ENCODE measurements around the gene PNPLA7. TPM values are rescaled to one million over a fixed set of nuclear protein-coding genes. Genes with fewer than 3 reads are reported as not detected.
A peak's percentile ranks its signal among the peaks of the same experiment; 100 is the strongest.
"Not testable (repeated sequence)": the region's sequence is repeated elsewhere in the genome, so short reads cannot be mapped to it uniquely, and the experiment has no call there.

The PNPLA7 gene
- total RNA-seq, 1 experiment from 2014 or later = 0.77 TPM

DNA sequence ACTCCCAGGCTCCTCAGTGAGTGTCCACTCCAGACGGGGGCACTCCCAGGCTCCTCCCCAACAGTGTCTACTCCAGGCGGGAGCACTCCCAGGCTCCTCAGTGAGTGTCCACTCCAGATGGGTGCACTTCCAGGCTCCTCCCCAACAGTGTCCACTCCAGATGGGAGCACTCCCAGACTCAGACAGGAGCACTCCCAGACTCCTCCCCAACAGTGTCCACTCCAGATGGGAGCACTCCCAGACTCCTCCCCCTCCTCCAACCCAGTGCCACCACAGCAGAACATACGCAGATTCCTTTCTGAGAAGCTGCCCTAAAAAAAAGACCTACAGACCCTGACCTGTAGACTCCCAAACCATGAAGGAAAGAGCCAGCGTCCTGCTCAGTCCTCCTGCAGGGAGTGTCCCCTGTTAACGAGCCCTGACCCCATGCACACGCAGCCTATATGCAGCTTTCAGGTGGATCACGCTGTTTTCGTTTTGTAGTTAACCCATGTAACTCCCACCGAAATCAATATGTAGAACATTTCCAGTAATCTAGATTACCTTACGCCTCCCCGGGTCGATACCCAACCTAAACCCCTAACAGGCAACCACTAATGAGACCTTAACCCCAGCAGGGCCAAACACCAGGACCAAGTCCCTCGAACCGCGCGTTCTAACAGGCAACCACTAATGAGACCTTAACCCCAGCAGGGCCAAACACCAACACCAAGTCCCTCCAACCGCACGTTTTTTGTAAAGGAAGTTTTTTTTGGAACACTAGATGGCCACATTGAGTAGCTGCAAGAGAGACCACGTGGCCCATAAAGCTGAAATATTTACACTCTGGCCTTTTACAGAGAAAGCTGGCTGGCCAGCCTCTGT lies 15.7 kb downstream of the PNPLA7 start:
- DNase-seq (peak; percentile 79), ATAC-seq (peak; percentile 95)
- Histone ChIP-seq H3K79me2 (ENCODE audit: low read length) (no peaks in the 10 kb centered on the region), H3K4me1 (ENCODE audit: insufficient read depth, low read length) (peaks cover 7% of the 10 kb centered on the region), H4K20me1 (ENCODE audit: low read length) (no peaks in the 10 kb centered on the region), H3K27ac (ENCODE audit: low read length) (no peak overlapping the region), H3K27me3 (ENCODE audit: low read length) (no peaks in the 10 kb centered on the region), H3K4me3 (ENCODE audit: low read length) (no peak overlapping the region), H2AFZ (ENCODE audit: low read length) (peak overlapping the region; percentile 75), H3K9me3 (ENCODE audit: low read length) (no peaks in the 10 kb centered on the region), H3K4me2 (ENCODE audit: low read length) (peak overlapping the region; percentile 29), H3K36me3 (ENCODE audit: low read depth, low read length) (no peaks in the 10 kb centered on the region), H3K9me2 (replicated peaks; ENCODE audit: low read length) (no peaks in the 10 kb centered on the region), H3F3A (ENCODE audit: low read length, unreplicated experiment) (no peaks in the 10 kb centered on the region), H3K9ac (ENCODE audit: low read length) (no peak overlapping the region)
- TF ChIP-seq, protein P1, sequence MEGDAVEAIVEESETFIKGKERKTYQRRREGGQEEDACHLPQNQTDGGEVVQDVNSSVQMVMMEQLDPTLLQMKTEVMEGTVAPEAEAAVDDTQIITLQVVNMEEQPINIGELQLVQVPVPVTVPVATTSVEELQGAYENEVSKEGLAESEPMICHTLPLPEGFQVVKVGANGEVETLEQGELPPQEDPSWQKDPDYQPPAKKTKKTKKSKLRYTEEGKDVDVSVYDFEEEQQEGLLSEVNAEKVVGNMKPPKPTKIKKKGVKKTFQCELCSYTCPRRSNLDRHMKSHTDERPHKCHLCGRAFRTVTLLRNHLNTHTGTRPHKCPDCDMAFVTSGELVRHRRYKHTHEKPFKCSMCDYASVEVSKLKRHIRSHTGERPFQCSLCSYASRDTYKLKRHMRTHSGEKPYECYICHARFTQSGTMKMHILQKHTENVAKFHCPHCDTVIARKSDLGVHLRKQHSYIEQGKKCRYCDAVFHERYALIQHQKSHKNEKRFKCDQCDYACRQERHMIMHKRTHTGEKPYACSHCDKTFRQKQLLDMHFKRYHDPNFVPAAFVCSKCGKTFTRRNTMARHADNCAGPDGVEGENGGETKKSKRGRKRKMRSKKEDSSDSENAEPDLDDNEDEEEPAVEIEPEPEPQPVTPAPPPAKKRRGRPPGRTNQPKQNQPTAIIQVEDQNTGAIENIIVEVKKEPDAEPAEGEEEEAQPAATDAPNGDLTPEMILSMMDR (conservative IDR thresholded peaks at IDR 0.05; ENCODE audit: low read depth, low read length) = peak; percentile 70
- TF ChIP-seq EZH2phosphoT487 (IDR thresholded peaks at IDR 0.05; ENCODE audit: borderline replicate concordance, low read length) (no peak), EZH2 (IDR thresholded peaks at IDR 0.05; ENCODE audit: low read length, unreplicated experiment) (no peak)
- CTCF ChIA-PET = interaction anchor here (0.5 to 1.5 kb wide), 6 partner anchors 11 to 136 kb away, joined by 3 to 10 read pairs (median 6); partner anchors contain the start of gene PNPLA7
- BruUV-seq (replicated peaks) = no TSS peak
- intact Hi-C loops (cut with micrococcal nuclease) = loop anchor here (1.0 kb wide), 1 partner anchor 17 kb away; the partner anchor contains the start of gene MRPL41
- POLR2A ChIA-PET (ENCODE audit: unreplicated experiment) = no interaction called here

DNA sequence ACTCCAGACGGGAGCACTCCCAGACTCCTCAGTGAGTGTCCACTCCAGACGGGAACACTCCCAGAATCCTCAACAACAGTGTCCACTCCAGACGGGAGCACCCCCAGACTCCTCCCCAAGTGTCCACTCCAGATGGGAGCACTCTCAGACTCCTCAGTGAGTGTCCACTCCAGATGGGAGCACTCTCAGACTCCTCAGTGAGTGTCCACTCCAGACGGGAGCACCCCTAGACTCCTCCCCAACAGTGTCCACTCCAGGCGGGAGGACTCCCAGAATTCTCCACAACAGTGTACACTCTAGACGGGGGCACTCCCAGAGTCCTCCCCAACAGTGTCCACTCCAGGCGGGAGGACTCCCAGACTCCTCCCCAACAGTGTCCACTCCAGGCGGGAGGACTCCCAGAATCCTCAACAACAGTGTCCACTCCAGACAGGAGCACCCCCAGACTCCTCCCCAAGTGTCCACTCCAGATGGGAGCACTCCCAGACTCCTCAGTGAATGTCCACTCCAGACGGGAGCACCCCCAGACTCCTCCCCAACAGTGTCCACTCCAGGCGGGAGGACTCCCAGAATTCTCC lies 17.2 kb downstream of the PNPLA7 start:
- ATAC-seq; H3K4me1 ChIP-seq (ENCODE audit: insufficient read depth, low read length); H3K9me2 ChIP-seq (replicated peaks; ENCODE audit: low read length); H3K9ac ChIP-seq (ENCODE audit: low read length); H3K27ac ChIP-seq (ENCODE audit: low read length); BruUV-seq (replicated peaks); H3K27me3 ChIP-seq (ENCODE audit: low read length); H3K36me3 ChIP-seq (ENCODE audit: low read depth, low read length); H4K20me1 ChIP-seq (ENCODE audit: low read length); H3F3A ChIP-seq (ENCODE audit: low read length, unreplicated experiment); H3K79me2 ChIP-seq (ENCODE audit: low read length); DNase-seq; H3K9me3 ChIP-seq (ENCODE audit: low read length); intact Hi-C loops (cut with micrococcal nuclease); H3K4me3 ChIP-seq (ENCODE audit: low read length); H3K4me2 ChIP-seq (ENCODE audit: low read length); H2AFZ ChIP-seq (ENCODE audit: low read length); POLR2A ChIA-PET (ENCODE audit: unreplicated experiment); CTCF ChIA-PET: not testable (repeated sequence)

DNA sequence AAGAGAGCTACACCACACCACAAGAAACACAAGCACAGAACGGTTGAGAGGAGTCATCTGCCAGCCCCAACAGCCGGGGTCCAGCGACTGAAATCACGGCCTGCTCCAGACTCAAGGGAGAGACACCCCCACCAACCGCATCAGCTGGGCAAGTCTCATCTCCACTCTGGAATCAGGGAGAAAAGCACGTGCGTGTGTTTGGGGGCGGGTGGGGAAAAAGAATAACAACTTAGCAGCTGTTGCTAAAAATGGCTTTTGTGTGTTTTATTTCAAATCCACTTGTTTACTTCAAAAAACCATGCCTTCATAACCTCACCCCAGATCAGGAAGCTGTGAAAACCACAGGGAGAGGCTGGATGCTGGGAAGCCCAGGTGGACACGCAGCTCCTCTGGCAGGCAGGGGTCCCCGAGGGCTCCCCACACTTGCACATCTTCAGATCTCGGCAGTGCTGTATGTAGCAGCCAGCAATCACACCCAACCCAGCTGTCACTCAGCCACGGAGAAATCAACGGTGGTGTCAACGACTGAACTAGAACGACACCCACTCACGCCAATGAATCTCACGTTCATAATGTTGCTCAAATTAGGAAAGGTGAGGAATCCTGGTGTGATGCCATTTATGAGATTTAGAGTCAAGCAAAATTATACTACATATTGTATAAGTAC lies 19.0 kb downstream of the PNPLA7 start:
- Histone ChIP-seq H3K4me3 (ENCODE audit: low read length) (no peak overlapping the region), H3K79me2 (ENCODE audit: low read length) (no peaks in the 10 kb centered on the region), H3K9me3 (ENCODE audit: low read length) (no peaks in the 10 kb centered on the region), H3K9me2 (replicated peaks; ENCODE audit: low read length) (no peaks in the 10 kb centered on the region), H3F3A (ENCODE audit: low read length, unreplicated experiment) (no peaks in the 10 kb centered on the region), H4K20me1 (ENCODE audit: low read length) (no peaks in the 10 kb centered on the region), H3K4me2 (ENCODE audit: low read length) (no peak overlapping the region), H3K27me3 (ENCODE audit: low read length) (no peaks in the 10 kb centered on the region), H2AFZ (ENCODE audit: low read length) (no peak overlapping the region), H3K9ac (ENCODE audit: low read length) (no peak overlapping the region), H3K4me1 (ENCODE audit: insufficient read depth, low read length) (peaks cover 7% of the 10 kb centered on the region), H3K27ac (ENCODE audit: low read length) (no peak overlapping the region), H3K36me3 (ENCODE audit: low read depth, low read length) (no peaks in the 10 kb centered on the region)
- intact Hi-C loops (cut with micrococcal nuclease) = no loop called here
- ChIA-PET CTCF (no interaction called here), POLR2A (ENCODE audit: unreplicated experiment) (interaction anchor here (0.6 kb wide), 1 partner anchor 21 kb away, joined by 5 read pairs; the partner anchor contains the start of gene MRPL41)
- DNase-seq (no peak), ATAC-seq (no peak)
- BruUV-seq (replicated peaks) = no TSS peak
- no peak for TF ChIP-seq EZH2 (IDR thresholded peaks at IDR 0.05; ENCODE audit: low read length, unreplicated experiment)
- TF ChIP-seq EZH2phosphoT487 (IDR thresholded peaks at IDR 0.05; ENCODE audit: borderline replicate concordance, low read length) = no peak
- TF ChIP-seq, protein P1 (conservative IDR thresholded peaks at IDR 0.05; ENCODE audit: low read depth, low read length) = no peak
